ENCODE results near the gene TBXT. TPM values are rescaled to one million over a fixed set of nuclear protein-coding genes. Genes with fewer than 3 reads are reported as not detected.

Gene TBXT
- polyA plus RNA-seq, 1 donor from 2014 or later = not detected

GRCh38 chr6:166206510-166207283 lies 39.0 kb upstream of the TBXT start:
- no peak overlapping the region for H3K4me2 ChIP-seq (ENCODE audit: low read length)
- H2AFZ ChIP-seq (ENCODE audit: low read depth, low read length) = no peak overlapping the region
- H4K20me1 ChIP-seq (ENCODE audit: insufficient read depth) = no peaks in the 10 kb centered on the region
- no peaks in the 10 kb centered on the region for H3K36me3 ChIP-seq (ENCODE audit: insufficient read depth, low read length)
- no peak overlapping the region for H3K27ac ChIP-seq (ENCODE audit: low read length)
- H3K9ac ChIP-seq (ENCODE audit: low read length) = no peak overlapping the region
- H3K79me2 ChIP-seq (replicated peaks; ENCODE audit: insufficient read depth, low read length) = no peaks in the 10 kb centered on the region
- no peak overlapping the region for H3K4me3 ChIP-seq (ENCODE audit: low read length)
- no peaks in the 10 kb centered on the region for H3K9me3 ChIP-seq (ENCODE audit: low read length)
- no peaks in the 10 kb centered on the region for H3K27me3 ChIP-seq (ENCODE audit: insufficient read depth, low read depth, low read length)
- no peaks in the 10 kb centered on the region for H3F3A ChIP-seq (ENCODE audit: insufficient read depth, low read length, poor library complexity, severe bottlenecking)
- no peaks in the 10 kb centered on the region for H3K9me2 ChIP-seq (ENCODE audit: insufficient read depth, low read length)
- no peak for TF ChIP-seq SMC3 (conservative IDR thresholded peaks at IDR 0.05; ENCODE audit: poor library complexity)
- no peak for TF ChIP-seq EP300 (conservative IDR thresholded peaks at IDR 0.05; ENCODE audit: poor library complexity, severe bottlenecking)
- TF ChIP-seq MXI1 (conservative IDR thresholded peaks at IDR 0.05; ENCODE audit: poor library complexity, severe bottlenecking) = no peak
- TF ChIP-seq EZH2 (IDR thresholded peaks at IDR 0.05; ENCODE audit: borderline replicate concordance, insufficient read depth, low read length, poor library complexity, severe bottlenecking) = no peak
- TF ChIP-seq TAF1 (IDR thresholded peaks at IDR 0.05; ENCODE audit: low read depth) = no peak
- TF ChIP-seq REST (IDR thresholded peaks at IDR 0.05; ENCODE audit: borderline replicate concordance) = no peak
- no peak for TF ChIP-seq POLR2AphosphoS5 (IDR thresholded peaks at IDR 0.05)

GRCh38 chr6:166206066-166206465 lies 38.4 kb upstream of the TBXT start:
- TF ChIP-seq EP300 (conservative IDR thresholded peaks at IDR 0.05; ENCODE audit: poor library complexity, severe bottlenecking) (no peak), MXI1 (conservative IDR thresholded peaks at IDR 0.05; ENCODE audit: poor library complexity, severe bottlenecking) (no peak), POLR2AphosphoS5 (IDR thresholded peaks at IDR 0.05) (no peak), CTCF (IDR thresholded peaks at IDR 0.05; ENCODE audit: poor library complexity, severe bottlenecking) (no peak), TAF1 (IDR thresholded peaks at IDR 0.05; ENCODE audit: low read depth) (no peak), REST (IDR thresholded peaks at IDR 0.05; ENCODE audit: borderline replicate concordance) (no peak), EZH2 (IDR thresholded peaks at IDR 0.05; ENCODE audit: borderline replicate concordance, insufficient read depth, low read length, poor library complexity, severe bottlenecking) (no peak), RAD21 (conservative IDR thresholded peaks at IDR 0.05) (no peak), SMC3 (conservative IDR thresholded peaks at IDR 0.05; ENCODE audit: poor library complexity) (no peak)
- Histone ChIP-seq H3K27me3 (ENCODE audit: insufficient read depth, low read depth, low read length) (no peaks in the 10 kb centered on the region), H2AFZ (ENCODE audit: low read depth, low read length) (no peak overlapping the region), H3K79me2 (replicated peaks; ENCODE audit: insufficient read depth, low read length) (no peaks in the 10 kb centered on the region), H4K20me1 (ENCODE audit: insufficient read depth) (no peaks in the 10 kb centered on the region), H3K4me3 (ENCODE audit: low read length) (no peak overlapping the region), H3K27ac (ENCODE audit: low read length) (no peak overlapping the region), H3F3A (ENCODE audit: insufficient read depth, low read length, poor library complexity, severe bottlenecking) (no peaks in the 10 kb centered on the region), H3K36me3 (ENCODE audit: insufficient read depth, low read length) (no peaks in the 10 kb centered on the region), H3K9me3 (ENCODE audit: low read length) (no peaks in the 10 kb centered on the region), H3K4me2 (ENCODE audit: low read length) (no peak overlapping the region), H3K9me2 (ENCODE audit: insufficient read depth, low read length) (no peaks in the 10 kb centered on the region), H3K9ac (ENCODE audit: low read length) (no peak overlapping the region)

Data from neural cell (in vitro differentiated cells).